ENCODE data around the gene TPD52L1.

DNA sequence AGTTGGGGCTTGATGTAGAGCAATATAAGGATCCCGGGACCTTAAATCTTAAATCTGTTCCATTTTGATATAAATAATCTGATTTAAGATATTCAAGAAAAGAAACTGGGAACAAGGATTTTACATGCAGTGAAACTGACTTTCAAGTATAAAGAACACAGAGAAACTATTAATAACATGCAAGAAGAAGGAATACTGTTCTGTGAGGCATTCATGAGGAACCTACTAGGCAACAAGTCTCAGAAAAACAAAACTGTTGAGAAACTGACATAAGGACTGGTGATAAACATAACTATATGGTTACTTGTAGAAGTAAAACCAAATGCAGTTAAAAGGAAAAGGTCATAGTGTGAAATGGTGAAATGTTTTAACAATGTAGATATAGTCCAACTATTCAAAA, 132.4 kb downstream of the TPD52L1 start:
- TF ChIP-seq, protein P1, sequence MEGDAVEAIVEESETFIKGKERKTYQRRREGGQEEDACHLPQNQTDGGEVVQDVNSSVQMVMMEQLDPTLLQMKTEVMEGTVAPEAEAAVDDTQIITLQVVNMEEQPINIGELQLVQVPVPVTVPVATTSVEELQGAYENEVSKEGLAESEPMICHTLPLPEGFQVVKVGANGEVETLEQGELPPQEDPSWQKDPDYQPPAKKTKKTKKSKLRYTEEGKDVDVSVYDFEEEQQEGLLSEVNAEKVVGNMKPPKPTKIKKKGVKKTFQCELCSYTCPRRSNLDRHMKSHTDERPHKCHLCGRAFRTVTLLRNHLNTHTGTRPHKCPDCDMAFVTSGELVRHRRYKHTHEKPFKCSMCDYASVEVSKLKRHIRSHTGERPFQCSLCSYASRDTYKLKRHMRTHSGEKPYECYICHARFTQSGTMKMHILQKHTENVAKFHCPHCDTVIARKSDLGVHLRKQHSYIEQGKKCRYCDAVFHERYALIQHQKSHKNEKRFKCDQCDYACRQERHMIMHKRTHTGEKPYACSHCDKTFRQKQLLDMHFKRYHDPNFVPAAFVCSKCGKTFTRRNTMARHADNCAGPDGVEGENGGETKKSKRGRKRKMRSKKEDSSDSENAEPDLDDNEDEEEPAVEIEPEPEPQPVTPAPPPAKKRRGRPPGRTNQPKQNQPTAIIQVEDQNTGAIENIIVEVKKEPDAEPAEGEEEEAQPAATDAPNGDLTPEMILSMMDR (IDR thresholded peaks at IDR 0.05) = no peak
- TF ChIP-seq POLR2A (IDR thresholded peaks at IDR 0.05) = no peak
